HEK293T (cell line): ENCODE results near the gene SERPINB5.

Experiments used
- BHLHE40 ChIP-seq: fragments of 450-650 bp; IDR thresholded peaks from 2 replicates; pipeline ENCODE4 v1.6.1; 2016; ENCODE audit warnings: mild to moderate bottlenecking, moderate library complexity, borderline replicate concordance
- FOXA1 ChIP-seq: fragments of 450-650 bp; IDR thresholded peaks from 2 replicates; pipeline ENCODE4 v1.6.1; 2016; ENCODE audit warnings: mild to moderate bottlenecking
- FOXK2 ChIP-seq: fragments of 450-650 bp; IDR thresholded peaks from 2 replicates; pipeline ENCODE4 v1.6.1; 2016; ENCODE audit warnings: mild to moderate bottlenecking
- FOXM1 ChIP-seq: fragments of 450-650 bp; IDR thresholded peaks from 2 replicates; pipeline ENCODE4 v1.6.1; 2017; ENCODE audit warnings: mild to moderate bottlenecking, borderline replicate concordance
- SP1 ChIP-seq: fragments of 450-650 bp; IDR thresholded peaks from 2 replicates; pipeline ENCODE4 v1.6.1; 2017
- TF ChIP-seq, protein P1 (sequence below): fragments of 450-650 bp; IDR thresholded peaks from 2 replicates; pipeline ENCODE4 v1.6.1; 2016

DNA sequence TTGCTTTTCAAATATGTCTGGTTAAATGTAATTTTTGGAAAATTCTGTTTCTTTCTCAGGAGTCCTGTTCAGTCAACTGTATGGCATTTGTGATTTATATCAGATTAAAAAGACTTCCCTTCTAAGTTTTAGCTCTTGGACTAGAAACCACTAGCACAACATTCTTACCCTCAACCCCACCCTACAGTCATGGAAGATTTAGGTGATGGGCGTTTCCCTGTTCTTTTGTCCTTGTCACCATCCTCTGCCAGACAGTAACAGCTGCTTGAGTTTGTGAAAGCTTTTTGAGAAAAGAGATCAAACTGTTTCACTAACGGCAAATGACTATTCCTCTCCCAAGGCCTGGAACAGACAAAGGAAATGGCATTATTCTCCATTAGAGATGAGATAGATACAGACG is 31.8 kb downstream of the SERPINB5 start:
- no peak for TF ChIP-seq FOXA1
- no peak for TF ChIP-seq FOXK2
- no peak for TF ChIP-seq SP1
- TF ChIP-seq BHLHE40 = no peak
- TF ChIP-seq FOXM1 = no peak
- TF ChIP-seq, protein P1, sequence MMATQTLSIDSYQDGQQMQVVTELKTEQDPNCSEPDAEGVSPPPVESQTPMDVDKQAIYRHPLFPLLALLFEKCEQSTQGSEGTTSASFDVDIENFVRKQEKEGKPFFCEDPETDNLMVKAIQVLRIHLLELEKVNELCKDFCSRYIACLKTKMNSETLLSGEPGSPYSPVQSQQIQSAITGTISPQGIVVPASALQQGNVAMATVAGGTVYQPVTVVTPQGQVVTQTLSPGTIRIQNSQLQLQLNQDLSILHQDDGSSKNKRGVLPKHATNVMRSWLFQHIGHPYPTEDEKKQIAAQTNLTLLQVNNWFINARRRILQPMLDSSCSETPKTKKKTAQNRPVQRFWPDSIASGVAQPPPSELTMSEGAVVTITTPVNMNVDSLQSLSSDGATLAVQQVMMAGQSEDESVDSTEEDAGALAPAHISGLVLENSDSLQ = no peak
